RWPE2 (cell line): ENCODE measurements around the gene IMP4.

Experiments used
- ATAC-seq: fragments of 200-7000 bp; cut with Tn5 transposase; 3 replicates; pipeline ENCODE4 v1.9.1; 2021; ENCODE audit warnings: low read depth
- DNase-seq: peaks from one replicate; pipeline ENCODE4 v3.0.0-alpha.2; 2020; ENCODE audit warnings: low spot score
- H3K27ac ChIP-seq: fragments of 450-650 bp; 2 replicates; pipeline ENCODE4 v1.5.1; 2017; ENCODE audit warnings: mild to moderate bottlenecking; ENCODE audit not compliant: poor library complexity, severe bottlenecking
- H3K27me3 ChIP-seq: fragments of 250-450 bp; sonication (Bioruptor Pico); 2 replicates; pipeline ENCODE4 v1.5.1; 2021; ENCODE audit warnings: mild to moderate bottlenecking, moderate library complexity; ENCODE audit not compliant: insufficient read depth, poor library complexity, severe bottlenecking
- H3K36me3 ChIP-seq: fragments of 250-450 bp; sonication (Bioruptor Pico); 2 replicates; pipeline ENCODE4 v1.5.1; 2020; ENCODE audit warnings: low read depth, mild to moderate bottlenecking, moderate library complexity
- H3K4me1 ChIP-seq: fragments of 250-450 bp; sonication (Bioruptor Pico); 2 replicates; pipeline ENCODE4 v1.5.1; 2021; ENCODE audit warnings: mild to moderate bottlenecking, moderate library complexity; ENCODE audit not compliant: insufficient read depth, poor library complexity, severe bottlenecking
- H3K4me3 ChIP-seq: fragments of 250-450 bp; sonication (Bioruptor Pico); 2 replicates; pipeline ENCODE4 v1.5.1; 2021; ENCODE audit warnings: mild to moderate bottlenecking, moderate library complexity; ENCODE audit not compliant: severe bottlenecking
- H3K9me3 ChIP-seq: fragments of 250-450 bp; sonication (Bioruptor Pico); 2 replicates; pipeline ENCODE4 v1.5.1; 2021; ENCODE audit warnings: mild to moderate bottlenecking, moderate library complexity; ENCODE audit not compliant: severe bottlenecking
- CTCF ChIP-seq: fragments of 450-650 bp; IDR thresholded peaks from one replicate; pipeline ENCODE4 v1.5.1; 2017; ENCODE audit warnings: mild to moderate bottlenecking, moderate library complexity; ENCODE audit not compliant: poor library complexity, severe bottlenecking

IMP4 gene

DNA sequence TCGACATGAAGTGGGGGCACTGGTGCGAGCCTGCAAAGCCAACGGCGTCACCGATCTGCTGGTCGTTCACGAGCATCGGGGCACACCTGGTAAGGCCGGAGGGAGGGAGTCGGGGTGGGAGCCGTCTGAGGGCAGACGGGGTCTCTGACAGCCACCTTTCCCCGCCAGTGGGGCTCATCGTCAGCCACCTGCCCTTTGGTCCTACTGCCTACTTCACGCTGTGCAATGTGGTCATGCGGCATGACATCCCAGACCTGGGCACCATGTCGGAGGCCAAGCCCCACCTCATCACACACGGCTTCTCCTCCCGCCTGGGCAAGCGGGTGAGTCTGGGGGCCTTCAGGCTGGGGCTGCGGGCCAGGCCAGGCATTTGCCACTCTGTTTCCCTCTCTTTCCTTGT, 2.9 kb downstream of the IMP4 start:
- ATAC-seq: no peak
- TF ChIP-seq CTCF: no peak
- Histone ChIP-seq H3K27me3 (no peaks in the 10 kb centered on the region), H3K36me3 (peaks cover 50% of the 10 kb centered on the region), H3K4me1 (no peaks in the 10 kb centered on the region), H3K27ac (no peak overlapping the region), H3K4me3 (no peak overlapping the region), H3K9me3 (no peaks in the 10 kb centered on the region)
- DNase-seq: no peak

GRCh38 chr2:130346041-130346740, 3.5 kb downstream of the IMP4 start:
- peaks cover 47% of the 10 kb centered on the region for H3K36me3 ChIP-seq

DNA sequence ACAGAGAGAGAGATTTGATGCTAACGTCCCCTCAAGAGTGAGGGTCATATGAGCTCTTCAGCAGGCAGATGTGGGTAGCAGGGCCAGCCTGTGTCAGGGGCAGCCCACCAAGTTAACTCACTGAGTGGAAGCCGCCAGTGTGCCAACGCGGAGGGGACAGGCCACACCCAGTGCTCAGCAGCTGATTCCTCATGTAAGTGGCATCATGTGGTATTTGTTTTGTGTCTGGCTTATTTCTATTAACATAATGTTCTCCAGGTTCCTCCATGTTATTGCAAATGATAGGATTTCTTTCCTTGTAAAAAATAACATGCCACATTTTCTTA, 4.0 kb downstream of the IMP4 start:
- Histone ChIP-seq H3K4me1 (no peaks in the 10 kb centered on the region), H3K27ac (no peak overlapping the region), H3K4me3 (no peak overlapping the region), H3K36me3 (peaks cover 47% of the 10 kb centered on the region), H3K27me3 (no peaks in the 10 kb centered on the region), H3K9me3 (no peaks in the 10 kb centered on the region)
- no peak for TF ChIP-seq CTCF
- DNase-seq: no peak
- ATAC-seq: no peak

More at GRCh38 chr2:130346041-130346740, 3.5 kb downstream of the IMP4 start:
- ATAC-seq (no peak), DNase-seq (no peak)
- H3K9me3 ChIP-seq: no peaks in the 10 kb centered on the region
- TF ChIP-seq CTCF: no peak
- no peak overlapping the region for H3K27ac ChIP-seq
- H3K4me1 ChIP-seq: no peaks in the 10 kb centered on the region
- H3K4me3 ChIP-seq: no peak overlapping the region
- H3K27me3 ChIP-seq: no peaks in the 10 kb centered on the region

DNA sequence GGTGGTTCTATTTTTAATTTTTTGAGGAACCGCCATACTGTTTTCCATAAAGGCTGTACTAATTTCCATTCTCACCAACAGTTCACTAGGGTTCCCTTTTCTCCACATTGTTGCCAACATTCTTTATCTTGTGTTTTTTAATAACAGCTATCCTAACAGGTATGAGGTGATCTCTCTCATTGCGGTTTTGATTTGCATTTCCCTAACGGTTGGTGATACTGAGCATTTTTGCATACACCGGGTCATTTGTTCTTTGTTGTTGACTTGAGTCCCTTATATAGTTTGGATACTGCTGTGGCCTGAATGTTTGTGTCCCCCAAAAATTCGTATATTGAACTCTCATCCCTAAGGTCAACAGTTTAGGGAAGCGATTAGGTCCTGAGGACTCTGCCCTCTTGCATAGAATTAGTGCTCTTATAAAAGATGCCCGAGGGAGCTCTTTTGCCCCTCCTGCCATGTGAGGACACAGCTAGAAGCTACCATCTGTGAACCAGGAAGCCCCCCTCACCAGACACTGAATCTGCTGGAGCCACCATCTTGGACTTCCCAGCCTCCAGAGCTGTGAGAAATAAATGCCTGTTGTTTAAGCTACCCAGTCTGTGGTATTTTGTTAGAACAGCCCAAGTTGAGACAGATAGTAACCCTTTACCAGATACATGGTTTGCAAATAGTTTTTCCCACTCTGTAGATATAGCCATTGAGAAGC, 4.7 kb downstream of the IMP4 start:
- Histone ChIP-seq H3K4me1 (no peaks in the 10 kb centered on the region), H3K4me3 (no peak overlapping the region), H3K36me3 (peaks cover 47% of the 10 kb centered on the region), H3K27me3 (no peaks in the 10 kb centered on the region), H3K27ac (no peak overlapping the region), H3K9me3 (no peaks in the 10 kb centered on the region)
- no peak for DNase-seq
- ATAC-seq: no peak
- TF ChIP-seq CTCF: no peak

DNA sequence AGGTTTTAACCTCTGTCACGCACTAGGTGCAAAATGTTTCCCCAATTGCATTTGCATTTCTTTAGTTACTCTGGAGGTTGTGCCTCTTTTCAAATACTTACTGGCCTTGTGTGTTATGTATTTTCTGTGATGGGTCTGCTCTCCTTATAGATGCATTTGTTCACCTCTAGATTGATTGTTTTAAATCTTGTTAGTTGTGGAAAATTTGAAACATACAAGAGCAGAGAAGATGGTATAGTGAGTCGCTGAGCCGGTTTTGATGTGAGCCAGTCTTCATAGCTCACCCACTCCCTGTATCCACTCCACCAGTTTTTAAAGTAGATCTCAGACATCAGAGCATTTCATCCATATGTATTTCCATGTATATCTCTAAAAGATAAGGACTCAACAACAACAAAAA, 6.5 kb downstream of the IMP4 start:
- H3K27ac ChIP-seq: no peak overlapping the region
- H3K9me3 ChIP-seq: no peaks in the 10 kb centered on the region
- no peak for TF ChIP-seq CTCF
- peaks cover 45% of the 10 kb centered on the region for H3K36me3 ChIP-seq
- H3K4me1 ChIP-seq: no peaks in the 10 kb centered on the region
- H3K27me3 ChIP-seq: no peaks in the 10 kb centered on the region
- ATAC-seq: no peak
- DNase-seq: no peak
- no peak overlapping the region for H3K4me3 ChIP-seq
